BLaER1 (cell line): Measurements from ENCODE around the gene TNRC6B.
"Not testable (repeated sequence)": the region's sequence is repeated elsewhere in the genome, so short reads cannot be mapped to it uniquely, and the experiment has no call there.

Experiments used
- H3K27ac ChIP-seq: shearing (Covaris generic); formaldehyde crosslinking; 2 replicates; pipeline ENCODE4 v1.8.1; 2022
- H3K27me3 ChIP-seq: shearing (Covaris generic); formaldehyde crosslinking; 2 replicates; pipeline ENCODE4 v1.8.1; 2022
- H3K36me3 ChIP-seq: shearing (Covaris generic); formaldehyde crosslinking; 2 replicates; pipeline ENCODE4 v1.8.1; 2022
- H3K4me1 ChIP-seq: shearing (Covaris generic); formaldehyde crosslinking; 2 replicates; pipeline ENCODE4 v1.8.1; 2022
- H3K4me2 ChIP-seq: shearing (Covaris generic); formaldehyde crosslinking; 2 replicates; pipeline ENCODE4 v1.8.1; 2022
- H3K4me3 ChIP-seq: shearing (Covaris generic); formaldehyde crosslinking; 2 replicates; pipeline ENCODE4 v1.8.1; 2022
- H3K9ac ChIP-seq: shearing (Covaris generic); formaldehyde crosslinking; 2 replicates; pipeline ENCODE4 v1.8.1; 2022
- H3K9me3 ChIP-seq: shearing (Covaris generic); formaldehyde crosslinking; 2 replicates; pipeline ENCODE4 v1.8.1; 2022
- H4K20me1 ChIP-seq: shearing (Covaris generic); formaldehyde crosslinking; 2 replicates; pipeline ENCODE4 v1.8.1; 2022
- Cebpa-rat ChIP-seq: shearing (Covaris generic); IDR thresholded peaks from 2 replicates; pipeline ENCODE4 v1.8.1; 2022

The TNRC6B gene

DNA sequence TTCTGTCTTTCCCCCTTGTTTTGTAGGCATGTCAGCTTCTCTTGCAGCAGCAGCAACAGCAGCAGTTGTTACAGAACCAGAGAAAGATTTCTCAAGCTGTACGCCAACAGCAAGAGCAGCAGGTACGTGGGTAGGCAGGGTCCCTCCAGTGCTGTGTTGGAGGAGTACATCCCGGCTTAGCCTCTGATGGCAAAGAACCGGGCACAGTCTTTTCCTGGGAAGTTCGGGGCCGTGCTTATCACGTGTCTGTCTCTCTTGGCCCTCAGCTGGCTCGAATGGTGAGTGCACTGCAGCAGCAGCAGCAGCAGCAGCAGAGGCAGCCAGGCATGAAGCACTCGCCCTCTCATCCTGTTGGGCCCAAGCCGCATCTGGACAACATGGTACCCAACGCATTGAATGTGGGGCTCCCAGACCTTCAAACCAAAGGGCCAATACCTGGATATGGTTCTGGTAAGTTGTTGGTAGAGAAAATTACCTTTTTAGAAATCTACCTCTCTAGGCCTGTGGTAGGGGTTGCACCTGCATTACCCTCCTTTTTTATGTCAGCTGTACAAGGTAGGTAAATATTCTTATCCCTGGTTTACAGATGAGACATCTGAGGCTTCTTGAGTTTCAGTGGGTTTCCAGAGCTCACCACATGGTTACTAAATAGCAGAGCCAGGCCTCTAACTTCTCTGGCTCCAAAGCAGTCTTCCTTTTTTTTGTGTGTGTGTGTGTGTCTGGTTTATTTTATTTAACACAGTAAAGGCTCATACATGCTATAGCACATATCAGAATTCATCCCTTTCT lies 123.4 kb downstream of the TNRC6B start:
- no peaks in the 10 kb centered on the region for H3K9me3 ChIP-seq
- no peaks in the 10 kb centered on the region for H3K27me3 ChIP-seq
- H3K27ac ChIP-seq, result no peak overlapping the region
- H3K9ac ChIP-seq, result no peak overlapping the region
- no peak overlapping the region for H3K4me3 ChIP-seq
- no peak for TF ChIP-seq Cebpa-rat
- H3K4me1 ChIP-seq, result no peaks in the 10 kb centered on the region
- no peak overlapping the region for H3K4me2 ChIP-seq
- H3K36me3 ChIP-seq, result peaks cover 92% of the 10 kb centered on the region
- no peaks in the 10 kb centered on the region for H4K20me1 ChIP-seq

DNA sequence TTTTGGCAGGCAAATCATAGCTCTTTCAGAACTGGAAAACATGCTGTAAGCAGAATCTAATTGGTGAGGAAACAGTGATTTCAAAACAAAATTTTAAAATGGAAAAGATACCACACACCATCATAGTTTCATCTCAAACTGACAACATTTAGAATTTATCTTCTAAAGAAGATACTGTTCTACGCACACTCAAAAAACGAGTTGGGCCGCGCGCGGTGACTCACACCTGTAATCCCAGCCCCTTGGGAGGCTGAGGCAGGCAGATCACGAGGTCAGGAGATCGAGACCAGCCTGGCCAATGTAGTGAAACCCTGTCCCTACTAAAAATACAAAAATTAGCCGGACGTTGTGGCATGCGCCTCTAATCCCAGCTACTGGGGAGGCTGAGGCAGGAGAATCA lies 124.4 kb downstream of the TNRC6B start:
- H4K20me1 ChIP-seq, result no peaks in the 10 kb centered on the region
- H3K4me3 ChIP-seq, result no peak overlapping the region
- H3K9me3 ChIP-seq, result no peaks in the 10 kb centered on the region
- no peak overlapping the region for H3K27ac ChIP-seq
- no peak for TF ChIP-seq Cebpa-rat
- no peaks in the 10 kb centered on the region for H3K4me1 ChIP-seq
- H3K36me3 ChIP-seq, result peaks cover 92% of the 10 kb centered on the region
- H3K4me2 ChIP-seq, result no peak overlapping the region
- no peak overlapping the region for H3K9ac ChIP-seq
- no peaks in the 10 kb centered on the region for H3K27me3 ChIP-seq

GRCh38 chr22:40305625-40306024 lies 127.9 kb downstream of the TNRC6B start:
- Histone ChIP-seq H3K9ac (no peak overlapping the region), H3K4me2 (no peak overlapping the region), H3K27me3 (no peaks in the 10 kb centered on the region), H3K4me3 (no peak overlapping the region), H3K9me3 (no peaks in the 10 kb centered on the region), H3K4me1 (no peaks in the 10 kb centered on the region), H4K20me1 (no peaks in the 10 kb centered on the region), H3K36me3 (peaks cover 94% of the 10 kb centered on the region), H3K27ac (no peak overlapping the region)
- no peak for TF ChIP-seq Cebpa-rat

GRCh38 chr22:40308999-40309573 lies 131.4 kb downstream of the TNRC6B start:
- Histone ChIP-seq H4K20me1 (no peaks in the 10 kb centered on the region), H3K36me3 (peaks cover 97% of the 10 kb centered on the region), H3K27me3 (no peaks in the 10 kb centered on the region), H3K9me3 (no peaks in the 10 kb centered on the region), H3K4me1 (peaks cover 11% of the 10 kb centered on the region), H3K27ac (no peak overlapping the region), H3K4me3 (no peak overlapping the region), H3K9ac (no peak overlapping the region), H3K4me2 (no peak overlapping the region)
- TF ChIP-seq Cebpa-rat, result no peak

GRCh38 chr22:40309631-40310030 lies 131.9 kb downstream of the TNRC6B start:
- no peak overlapping the region for H3K4me2 ChIP-seq

GRCh38 chr22:40310081-40310767 lies 132.5 kb downstream of the TNRC6B start:
- no peak overlapping the region for H3K27ac ChIP-seq
- H3K36me3 ChIP-seq, result peaks cover 95% of the 10 kb centered on the region
- TF ChIP-seq Cebpa-rat, result no peak
- H3K4me1 ChIP-seq, result peaks cover 22% of the 10 kb centered on the region
- no peaks in the 10 kb centered on the region for H3K27me3 ChIP-seq
- no peaks in the 10 kb centered on the region for H4K20me1 ChIP-seq
- H3K4me3 ChIP-seq, result no peak overlapping the region
- no peak overlapping the region for H3K4me2 ChIP-seq
- H3K9ac ChIP-seq, result no peak overlapping the region
- no peaks in the 10 kb centered on the region for H3K9me3 ChIP-seq

More at GRCh38 chr22:40309631-40310030, 131.9 kb downstream of the TNRC6B start:
- Histone ChIP-seq H3K36me3 (peaks cover 99% of the 10 kb centered on the region), H3K27ac (no peak overlapping the region), H4K20me1 (no peaks in the 10 kb centered on the region), H3K4me1 (peaks cover 16% of the 10 kb centered on the region), H3K9ac (no peak overlapping the region), H3K4me3 (no peak overlapping the region), H3K9me3 (no peaks in the 10 kb centered on the region), H3K27me3 (no peaks in the 10 kb centered on the region)
- no peak for TF ChIP-seq Cebpa-rat

DNA sequence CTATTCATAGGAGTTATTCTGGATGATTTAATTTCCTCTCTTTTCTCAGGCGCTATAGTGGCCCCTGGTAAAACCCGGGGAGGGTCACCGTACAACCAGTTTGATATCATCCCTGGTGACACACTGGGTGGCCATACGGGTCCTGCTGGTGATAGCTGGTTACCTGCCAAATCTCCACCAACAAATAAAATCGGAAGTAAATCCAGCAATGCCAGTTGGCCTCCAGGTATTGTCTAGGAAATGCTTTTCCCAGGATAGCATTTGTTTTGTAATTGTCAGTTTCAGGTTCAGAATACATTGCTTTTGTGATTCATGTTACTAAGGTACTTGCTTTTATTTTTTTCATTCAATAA lies 133.0 kb downstream of the TNRC6B start:
- TF ChIP-seq Cebpa-rat, result no peak
- no peaks in the 10 kb centered on the region for H3K27me3 ChIP-seq
- H4K20me1 ChIP-seq, result no peaks in the 10 kb centered on the region
- no peaks in the 10 kb centered on the region for H3K9me3 ChIP-seq
- H3K4me1 ChIP-seq, result peaks cover 28% of the 10 kb centered on the region
- H3K9ac ChIP-seq, result no peak overlapping the region
- H3K36me3 ChIP-seq, result peaks cover 90% of the 10 kb centered on the region
- no peak overlapping the region for H3K4me2 ChIP-seq
- no peak overlapping the region for H3K27ac ChIP-seq
- no peak overlapping the region for H3K4me3 ChIP-seq

DNA sequence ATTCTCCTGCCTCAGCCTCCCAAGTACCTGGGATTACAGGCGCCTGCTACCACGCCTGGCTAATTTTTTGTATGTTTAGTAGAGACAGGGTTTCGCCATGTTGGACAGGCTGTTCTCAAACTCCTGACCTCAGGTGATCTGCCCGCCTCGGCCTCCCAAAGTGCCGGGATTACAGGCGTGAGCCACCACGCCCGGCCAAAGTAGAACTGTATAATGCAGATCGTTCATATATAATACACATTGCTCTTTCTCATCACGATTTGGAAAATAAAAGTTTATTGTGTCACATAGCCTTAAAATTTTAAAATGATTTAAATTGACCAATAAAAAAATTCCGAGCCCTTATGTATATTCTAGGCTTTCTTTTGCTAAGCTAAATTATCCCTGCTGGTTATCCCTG lies 133.9 kb downstream of the TNRC6B start:
- not testable (repeated sequence) for H3K27ac ChIP-seq, H3K4me3 ChIP-seq, H3K9me3 ChIP-seq, H3K4me2 ChIP-seq, H3K27me3 ChIP-seq, H4K20me1 ChIP-seq, H3K9ac ChIP-seq
- Histone ChIP-seq H3K36me3 (peaks cover 90% of the 10 kb centered on the region), H3K4me1 (peaks cover 37% of the 10 kb centered on the region)

DNA sequence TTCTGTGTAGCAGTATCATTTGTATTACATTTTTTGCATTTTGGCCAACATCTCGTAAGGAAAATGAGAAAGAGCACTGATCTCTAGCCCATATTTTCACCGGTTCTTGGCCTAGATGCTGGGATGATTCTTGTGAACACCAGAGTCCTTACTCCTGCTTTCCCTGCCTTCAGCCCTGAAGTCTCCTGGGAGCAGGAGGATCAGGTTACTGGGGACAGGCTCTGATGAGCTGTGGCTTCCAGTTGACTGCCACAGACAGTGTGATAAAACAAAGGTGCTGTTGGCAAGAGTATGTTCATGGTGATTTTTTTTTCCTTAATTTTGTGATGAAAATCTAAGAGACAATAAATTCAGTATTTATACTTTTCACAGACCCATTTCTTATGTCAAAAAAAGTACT lies 134.3 kb downstream of the TNRC6B start:
- Histone ChIP-seq H3K27ac (no peak overlapping the region), H3K4me3 (no peak overlapping the region), H3K9me3 (no peaks in the 10 kb centered on the region), H3K36me3 (peaks cover 90% of the 10 kb centered on the region), H3K9ac (no peak overlapping the region), H4K20me1 (no peaks in the 10 kb centered on the region), H3K4me1 (peaks cover 38% of the 10 kb centered on the region), H3K4me2 (no peak overlapping the region), H3K27me3 (no peaks in the 10 kb centered on the region)
- no peak for TF ChIP-seq Cebpa-rat

- Histone ChIP-seq H3K4me1 (peaks cover 38% of the 10 kb centered on the region), H3K4me3 (no peak overlapping the region), H3K36me3 (peaks cover 90% of the 10 kb centered on the region), H3K9ac (no peak overlapping the region), H3K4me2 (no peak overlapping the region), H3K27ac (no peak overlapping the region), H4K20me1 (no peaks in the 10 kb centered on the region), H3K9me3 (no peaks in the 10 kb centered on the region), H3K27me3 (no peaks in the 10 kb centered on the region)
- TF ChIP-seq Cebpa-rat, result no peak
Measured at GRCh38 chr22:40313007-40313406, 135.3 kb downstream of the TNRC6B start.
